HEK293 (cell line): ENCODE data around the gene AGTPBP1.

Experiments used
- CTCF ChIP-seq: fragments of 450-650 bp; formaldehyde crosslinking; IDR thresholded peaks from 2 replicates; pipeline ENCODE4 v1.5.1; 2016; ENCODE audit warnings: missing biosample characterization, missing genetic modification characterization
- ZFHX2 ChIP-seq: fragments of 450-650 bp; formaldehyde crosslinking; conservative IDR thresholded peaks from 2 replicates; pipeline ENCODE4 v1.5.1; 2016; ENCODE audit warnings: missing biosample characterization, missing genetic modification characterization
- ZNF133 ChIP-seq: fragments of 450-650 bp; formaldehyde crosslinking; IDR thresholded peaks from 2 replicates; pipeline ENCODE4 v1.5.1; 2016; ENCODE audit warnings: missing biosample characterization, missing genetic modification characterization

GRCh38 chr9:85594316-85594715 lies 147.4 kb downstream of the AGTPBP1 start:
- TF ChIP-seq ZNF133 (tag by site-specific recombination) (no peak), CTCF (tag by site-specific recombination) (no peak), ZFHX2 (tag by site-specific recombination) (no peak)
